C4-2B (cell line): ENCODE data around the gene OXSR1.
A peak's percentile ranks its signal among the peaks of the same experiment; 100 is the strongest.

ENCODE experiments used
- H3K27ac ChIP-seq: fragments of 450-650 bp; 2 replicates; pipeline ENCODE4 v1.5.1; 2017
- ZFX ChIP-seq: fragments of 450-650 bp; IDR thresholded peaks from 2 replicates; pipeline ENCODE4 v1.6.1; 2017
- TF ChIP-seq, protein P1 (sequence below): fragments of 450-650 bp; conservative IDR thresholded peaks from 2 replicates; pipeline ENCODE4 v1.5.1; 2017; ENCODE audit warnings: mild to moderate bottlenecking

OXSR1 gene

DNA sequence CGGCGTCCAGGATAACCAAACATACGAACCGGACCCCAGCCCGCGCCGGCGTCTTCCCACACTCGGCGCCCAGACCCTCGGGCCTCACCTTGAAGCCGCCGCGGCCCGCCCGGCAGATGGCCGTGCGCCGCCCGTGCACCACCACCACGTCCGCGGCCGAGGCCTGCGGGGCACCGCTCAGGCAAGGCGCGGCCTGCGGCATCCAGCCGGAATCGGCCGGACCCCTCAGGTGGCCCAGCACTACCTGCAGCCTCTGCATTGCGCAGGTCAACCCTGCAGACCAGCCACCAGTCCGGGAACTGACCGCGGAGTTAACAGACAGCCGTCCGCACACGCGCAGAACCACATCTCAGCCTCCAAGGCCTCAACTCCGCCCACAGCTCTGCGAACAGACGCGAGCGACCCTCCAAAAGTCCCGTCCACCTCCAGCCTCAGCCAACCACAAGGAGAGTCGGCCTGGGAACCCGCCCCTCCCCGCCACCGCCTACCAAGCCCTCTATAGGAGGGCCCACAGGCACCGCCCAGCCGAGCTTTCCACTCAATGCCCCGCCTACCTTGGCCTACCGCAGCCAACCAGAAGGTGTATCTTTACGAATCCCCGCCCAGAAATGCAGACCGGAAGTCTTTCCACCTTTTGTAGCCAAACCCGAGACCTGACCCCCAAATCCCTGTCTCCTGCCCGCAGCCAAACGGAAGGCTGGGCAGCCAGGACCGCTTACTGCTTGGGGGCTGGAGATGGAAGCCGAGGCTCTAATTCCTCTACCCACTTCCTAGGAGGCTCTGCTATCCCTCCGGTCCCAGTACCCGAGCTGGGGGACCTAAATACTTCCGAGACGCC lies 28.3 kb upstream of the OXSR1 start, which contains the start of gene ACAA1:
ACAA1 (minus strand) TSS at position 351 of the 838 bp plus-strand sequence; CDS start at position 259, 92 bp downstream.
- H3K27ac ChIP-seq = peak within 1 kb of the TSS; percentile 96
- TF ChIP-seq, protein P1, sequence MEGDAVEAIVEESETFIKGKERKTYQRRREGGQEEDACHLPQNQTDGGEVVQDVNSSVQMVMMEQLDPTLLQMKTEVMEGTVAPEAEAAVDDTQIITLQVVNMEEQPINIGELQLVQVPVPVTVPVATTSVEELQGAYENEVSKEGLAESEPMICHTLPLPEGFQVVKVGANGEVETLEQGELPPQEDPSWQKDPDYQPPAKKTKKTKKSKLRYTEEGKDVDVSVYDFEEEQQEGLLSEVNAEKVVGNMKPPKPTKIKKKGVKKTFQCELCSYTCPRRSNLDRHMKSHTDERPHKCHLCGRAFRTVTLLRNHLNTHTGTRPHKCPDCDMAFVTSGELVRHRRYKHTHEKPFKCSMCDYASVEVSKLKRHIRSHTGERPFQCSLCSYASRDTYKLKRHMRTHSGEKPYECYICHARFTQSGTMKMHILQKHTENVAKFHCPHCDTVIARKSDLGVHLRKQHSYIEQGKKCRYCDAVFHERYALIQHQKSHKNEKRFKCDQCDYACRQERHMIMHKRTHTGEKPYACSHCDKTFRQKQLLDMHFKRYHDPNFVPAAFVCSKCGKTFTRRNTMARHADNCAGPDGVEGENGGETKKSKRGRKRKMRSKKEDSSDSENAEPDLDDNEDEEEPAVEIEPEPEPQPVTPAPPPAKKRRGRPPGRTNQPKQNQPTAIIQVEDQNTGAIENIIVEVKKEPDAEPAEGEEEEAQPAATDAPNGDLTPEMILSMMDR = no peak
- peak; percentile 80 for TF ChIP-seq ZFX

DNA sequence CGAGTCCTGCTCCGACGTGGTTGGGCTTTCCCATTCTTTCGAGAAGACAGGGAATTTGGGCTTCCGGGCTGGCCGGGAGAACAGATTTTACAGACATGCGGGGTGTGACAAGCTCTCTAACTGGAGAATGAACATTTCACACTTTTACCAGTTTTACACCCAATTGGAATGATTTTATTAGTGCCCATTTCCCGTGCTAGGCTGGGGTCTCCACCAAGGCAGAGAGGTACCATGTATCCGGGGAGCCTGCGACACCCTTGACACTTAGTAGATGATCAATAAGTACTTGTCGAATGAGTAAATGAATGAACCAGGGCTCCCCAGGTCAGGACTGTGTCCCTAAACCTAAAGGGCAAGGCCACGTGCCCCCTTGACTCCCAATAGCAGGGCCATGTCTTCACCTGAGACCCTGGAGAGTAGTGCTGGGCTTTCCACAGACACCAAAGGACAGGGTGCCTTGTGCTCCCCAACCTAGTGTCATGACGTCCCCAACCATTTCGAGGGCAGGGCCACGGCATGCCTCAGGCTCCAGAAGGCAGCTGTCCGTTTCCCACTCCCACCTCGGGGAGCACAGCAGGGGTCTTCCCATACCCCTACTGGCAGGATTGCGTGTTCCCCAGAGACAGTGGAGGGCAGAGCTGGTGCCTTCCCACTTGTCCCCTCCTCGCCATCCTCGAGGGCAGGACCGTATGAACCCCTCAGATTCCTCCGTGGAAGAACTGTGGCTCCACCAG lies 27.6 kb upstream of the OXSR1 start:
- TF ChIP-seq, protein P1 = no peak
- TF ChIP-seq ZFX = no peak
- H3K27ac ChIP-seq = peak overlapping the region; percentile 96

DNA sequence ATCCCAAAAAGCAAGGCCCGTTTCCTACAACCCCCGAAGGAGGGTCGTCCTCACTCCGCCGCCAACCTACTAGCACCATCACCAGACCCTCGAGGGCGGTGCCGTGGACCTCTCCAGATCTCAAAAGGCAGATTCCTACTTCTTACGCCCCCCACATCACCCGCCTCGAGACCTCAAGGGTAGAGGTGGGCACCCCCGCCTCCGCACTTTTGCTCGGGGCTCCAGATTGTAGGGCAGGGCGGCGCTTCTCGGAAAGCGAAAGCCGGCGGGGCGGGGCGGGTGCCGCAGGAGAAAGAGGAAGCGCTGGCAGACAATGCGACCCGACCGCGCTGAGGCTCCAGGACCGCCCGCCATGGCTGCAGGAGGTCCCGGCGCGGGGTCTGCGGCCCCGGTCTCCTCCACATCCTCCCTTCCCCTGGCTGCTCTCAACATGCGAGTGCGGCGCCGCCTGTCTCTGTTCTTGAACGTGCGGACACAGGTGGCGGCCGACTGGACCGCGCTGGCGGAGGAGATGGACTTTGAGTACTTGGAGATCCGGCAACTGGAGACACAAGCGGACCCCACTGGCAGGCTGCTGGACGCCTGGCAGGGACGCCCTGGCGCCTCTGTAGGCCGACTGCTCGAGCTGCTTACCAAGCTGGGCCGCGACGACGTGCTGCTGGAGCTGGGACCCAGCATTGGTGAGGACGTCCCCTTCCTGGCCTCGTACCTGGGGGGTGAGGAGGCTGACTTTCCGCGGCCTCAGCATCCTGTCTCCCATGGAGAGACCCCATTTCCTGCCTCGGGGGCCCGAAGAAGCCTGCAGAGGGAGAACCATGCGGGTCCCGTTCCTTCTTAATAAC lies 26.8 kb upstream of the OXSR1 start, which contains the start of gene MYD88:
MYD88 (plus strand) TSS at position 313 of the 842 bp plus-strand sequence; CDS start at position 353, 40 bp downstream.
- TF ChIP-seq, protein P1 = no peak
- TF ChIP-seq ZFX = peak; percentile 51; the same call in 1 of the 2 replicates
- H3K27ac ChIP-seq = peak within 1 kb of the TSS; percentile 96

DNA sequence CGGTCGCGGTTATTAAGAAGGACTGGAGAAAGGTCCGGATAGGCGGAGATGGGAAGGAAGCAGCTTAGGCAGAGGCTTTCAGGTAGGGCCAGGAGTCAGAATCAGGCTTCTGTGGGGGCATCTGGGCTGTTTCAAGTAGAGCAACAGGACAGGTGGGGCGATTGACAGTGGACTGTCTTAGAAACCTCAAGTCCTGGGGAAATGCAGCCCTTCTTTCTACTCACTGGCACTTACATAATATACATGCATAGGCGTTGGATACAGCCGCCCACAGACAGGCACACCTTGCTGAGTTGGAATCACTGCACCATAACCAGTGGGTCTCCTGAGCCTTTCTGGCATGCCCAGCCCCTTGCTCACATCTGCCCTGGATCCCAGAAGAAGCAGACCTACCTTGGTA lies 26.1 kb upstream of the OXSR1 start:
- TF ChIP-seq, protein P1 = no peak
- no peak for TF ChIP-seq ZFX
- H3K27ac ChIP-seq = peak overlapping the region; percentile 96

DNA sequence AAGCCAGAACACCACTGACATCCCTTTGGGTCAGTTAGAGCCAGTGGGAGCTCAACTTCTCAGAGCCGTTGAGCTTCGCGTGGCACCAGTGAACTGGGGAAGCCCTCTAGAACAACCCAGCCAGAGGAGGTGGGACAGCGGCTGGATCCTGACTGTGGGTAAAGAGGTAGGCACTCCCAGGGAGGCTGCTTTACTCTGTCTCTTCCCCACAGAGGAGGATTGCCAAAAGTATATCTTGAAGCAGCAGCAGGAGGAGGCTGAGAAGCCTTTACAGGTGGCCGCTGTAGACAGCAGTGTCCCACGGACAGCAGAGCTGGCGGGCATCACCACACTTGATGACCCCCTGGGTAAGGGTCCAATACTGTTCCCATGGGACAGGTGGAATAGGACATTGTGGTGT lies 25.7 kb upstream of the OXSR1 start:
- TF ChIP-seq ZFX = no peak
- peak overlapping the region; percentile 96; the same call in 1 of the 2 replicates for H3K27ac ChIP-seq

DNA sequence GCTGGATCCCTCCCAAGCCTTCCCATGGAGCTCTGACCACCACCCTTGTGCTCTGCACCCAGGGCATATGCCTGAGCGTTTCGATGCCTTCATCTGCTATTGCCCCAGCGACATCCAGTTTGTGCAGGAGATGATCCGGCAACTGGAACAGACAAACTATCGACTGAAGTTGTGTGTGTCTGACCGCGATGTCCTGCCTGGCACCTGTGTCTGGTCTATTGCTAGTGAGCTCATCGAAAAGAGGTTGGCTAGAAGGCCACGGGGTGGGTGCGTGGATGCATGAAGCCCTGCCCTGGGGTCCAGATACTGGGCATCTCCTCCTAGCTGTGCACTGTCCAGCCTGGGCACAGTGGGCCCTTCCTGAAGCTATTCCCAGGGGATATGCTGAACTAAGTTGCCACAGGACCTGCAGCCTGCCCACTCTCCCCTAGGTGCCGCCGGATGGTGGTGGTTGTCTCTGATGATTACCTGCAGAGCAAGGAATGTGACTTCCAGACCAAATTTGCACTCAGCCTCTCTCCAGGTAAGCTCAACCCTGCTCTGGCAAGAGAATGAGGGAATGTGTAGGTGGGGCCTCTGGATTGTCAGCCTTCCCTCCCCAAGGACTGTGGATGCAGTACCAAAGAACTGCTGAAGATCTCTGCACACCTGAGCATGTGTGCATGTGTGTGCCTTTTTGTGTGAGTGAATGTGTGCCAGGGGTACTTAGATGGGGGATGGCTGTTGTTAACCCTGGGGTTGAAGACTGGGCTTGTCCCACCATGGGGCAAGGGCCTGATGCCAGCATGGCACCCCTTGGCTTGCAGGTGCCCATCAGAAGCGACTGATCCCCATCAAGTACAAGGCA lies 24.8 kb upstream of the OXSR1 start:
- H3K27ac ChIP-seq = no peak overlapping the region
- no peak for TF ChIP-seq ZFX
- TF ChIP-seq, protein P1 = no peak
